KOPT-K1 (cell line): Measurements from ENCODE around the gene ODC1.

Experiments
- H3K27ac ChIP-seq: fragments of 200-600 bp; sonication (generic); 2 replicates; pipeline ENCODE4 v1.5.1; 2016; ENCODE audit warnings: antibody characterized with exemption, mild to moderate bottlenecking, low read depth, low read length; ENCODE audit not compliant: poor library complexity, severe bottlenecking
- H3K36me3 ChIP-seq: fragments of 200-600 bp; sonication (generic); 2 replicates; pipeline ENCODE4 v1.5.1; 2017; ENCODE audit warnings: antibody characterized with exemption, mild to moderate bottlenecking, low read length, moderate library complexity; ENCODE audit not compliant: insufficient read depth
- H3K9me3 ChIP-seq: fragments of 200-600 bp; sonication (generic); 2 replicates; pipeline ENCODE4 v1.5.1; 2017; ENCODE audit warnings: antibody characterized with exemption, low read length, mild to moderate bottlenecking; ENCODE audit not compliant: insufficient read depth, poor library complexity, severe bottlenecking

ODC1 gene

DNA sequence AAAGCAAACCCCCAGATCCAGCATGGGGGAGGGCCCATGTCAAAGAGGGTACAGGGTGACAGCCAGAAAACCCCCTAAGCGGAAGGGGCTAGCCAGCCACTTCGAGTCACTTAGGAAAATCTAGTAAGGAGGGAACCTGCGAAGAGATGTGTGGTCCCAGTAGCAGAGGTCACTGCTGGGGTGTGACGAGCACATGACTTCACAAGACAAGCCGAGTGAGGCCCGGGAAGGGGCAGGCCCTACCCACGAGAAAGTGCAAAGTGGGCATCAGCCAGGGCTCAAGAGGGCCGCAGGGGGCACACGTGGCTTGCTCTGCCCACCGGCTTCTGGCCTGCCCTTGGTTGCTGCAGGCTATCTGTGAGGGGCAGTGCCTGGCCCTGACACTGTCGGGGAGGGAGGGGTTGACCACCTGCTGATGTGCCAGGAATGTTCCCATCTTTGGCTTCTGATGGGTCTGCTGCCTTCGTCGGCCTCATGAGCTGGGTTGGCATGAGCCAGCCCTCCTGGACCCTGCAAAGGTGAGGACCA lies 11.5 kb downstream of the ODC1 start:
- H3K9me3 ChIP-seq: no peaks in the 10 kb centered on the region
- H3K27ac ChIP-seq: no peak overlapping the region

DNA sequence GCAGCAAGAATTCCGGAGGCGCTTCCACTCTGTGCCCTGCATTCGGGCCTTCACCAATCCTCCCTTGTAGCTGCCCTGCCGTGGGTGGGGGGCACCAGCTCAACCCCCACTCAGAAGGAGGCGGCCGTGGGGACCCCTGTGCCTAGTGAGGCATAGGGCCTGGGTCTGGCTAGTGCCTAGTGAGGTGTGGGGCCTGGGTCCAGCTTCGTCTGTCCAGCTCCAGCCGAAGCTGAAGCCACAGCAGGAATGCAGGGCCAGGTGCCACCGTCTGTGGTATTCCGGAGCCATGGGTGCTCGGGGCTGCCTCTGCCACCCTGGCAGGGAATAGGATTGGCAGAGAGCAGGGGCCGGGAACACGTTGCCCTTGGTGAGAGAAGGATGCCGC lies 12.3 kb downstream of the ODC1 start:
- Histone ChIP-seq H3K36me3 (peaks cover 27% of the 10 kb centered on the region), H3K27ac (no peak overlapping the region), H3K9me3 (no peaks in the 10 kb centered on the region)

More for the DNA sequence above, 11.5 kb downstream of the ODC1 start:
- peaks cover 36% of the 10 kb centered on the region for H3K36me3 ChIP-seq

DNA sequence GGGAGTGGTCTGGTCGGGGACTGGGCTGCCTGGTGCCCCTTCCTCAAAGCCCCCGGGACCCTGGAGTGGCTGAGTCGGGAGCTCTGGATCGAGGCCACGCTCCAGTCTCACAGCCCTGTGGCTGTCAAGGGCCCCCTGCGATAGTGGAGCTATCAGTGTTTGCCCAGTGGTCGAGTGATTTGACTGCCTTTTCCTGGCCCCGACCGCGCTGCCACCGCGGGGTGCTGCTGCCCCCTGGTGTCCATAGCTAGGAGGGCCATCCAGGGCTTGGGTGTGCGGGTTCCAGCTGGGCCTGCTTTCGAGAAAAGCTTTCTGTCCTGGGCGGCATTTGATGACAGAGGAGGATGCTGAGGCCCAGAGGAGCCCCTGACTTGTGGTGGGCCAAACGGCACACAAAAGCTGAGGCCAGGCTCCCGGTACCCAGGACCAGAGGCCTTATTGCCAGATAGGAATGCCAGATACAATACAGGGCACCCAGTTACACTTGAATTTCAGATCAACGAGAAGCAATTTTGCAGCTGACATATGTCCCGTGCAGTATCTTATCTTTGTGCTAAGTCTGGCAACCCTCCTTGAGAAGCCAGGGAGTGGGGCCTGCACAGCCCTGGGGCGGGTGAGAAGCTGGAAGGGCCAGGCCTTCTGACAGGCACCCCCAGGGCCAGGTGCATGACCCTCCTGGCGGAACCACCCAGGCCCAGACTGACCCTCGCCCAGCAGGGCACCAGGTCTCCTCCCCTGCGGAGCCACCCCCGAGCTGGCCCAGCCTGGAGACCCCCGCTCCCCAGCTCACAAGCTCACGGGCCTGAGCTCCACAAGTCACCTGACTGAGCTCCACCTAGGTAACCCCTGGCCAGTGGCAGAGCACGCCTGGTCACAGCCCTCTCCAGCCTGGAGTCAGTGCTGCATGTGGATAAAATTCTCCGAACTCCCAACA lies 13.0 kb downstream of the ODC1 start:
- no peaks in the 10 kb centered on the region for H3K9me3 ChIP-seq
- no peak overlapping the region for H3K27ac ChIP-seq
- H3K36me3 ChIP-seq: peaks cover 21% of the 10 kb centered on the region

GRCh38 chr2:10433947-10434885 lies 13.9 kb downstream of the ODC1 start:
- no peaks in the 10 kb centered on the region for H3K9me3 ChIP-seq
- H3K36me3 ChIP-seq: peaks cover 11% of the 10 kb centered on the region
- no peak overlapping the region for H3K27ac ChIP-seq

- Histone ChIP-seq H3K36me3 (peaks cover 3% of the 10 kb centered on the region; the same call in 1 of the 2 replicates), H3K27ac (no peak overlapping the region), H3K9me3 (no peaks in the 10 kb centered on the region)
Measured at GRCh38 chr2:10433264-10433946, 14.7 kb downstream of the ODC1 start.

DNA sequence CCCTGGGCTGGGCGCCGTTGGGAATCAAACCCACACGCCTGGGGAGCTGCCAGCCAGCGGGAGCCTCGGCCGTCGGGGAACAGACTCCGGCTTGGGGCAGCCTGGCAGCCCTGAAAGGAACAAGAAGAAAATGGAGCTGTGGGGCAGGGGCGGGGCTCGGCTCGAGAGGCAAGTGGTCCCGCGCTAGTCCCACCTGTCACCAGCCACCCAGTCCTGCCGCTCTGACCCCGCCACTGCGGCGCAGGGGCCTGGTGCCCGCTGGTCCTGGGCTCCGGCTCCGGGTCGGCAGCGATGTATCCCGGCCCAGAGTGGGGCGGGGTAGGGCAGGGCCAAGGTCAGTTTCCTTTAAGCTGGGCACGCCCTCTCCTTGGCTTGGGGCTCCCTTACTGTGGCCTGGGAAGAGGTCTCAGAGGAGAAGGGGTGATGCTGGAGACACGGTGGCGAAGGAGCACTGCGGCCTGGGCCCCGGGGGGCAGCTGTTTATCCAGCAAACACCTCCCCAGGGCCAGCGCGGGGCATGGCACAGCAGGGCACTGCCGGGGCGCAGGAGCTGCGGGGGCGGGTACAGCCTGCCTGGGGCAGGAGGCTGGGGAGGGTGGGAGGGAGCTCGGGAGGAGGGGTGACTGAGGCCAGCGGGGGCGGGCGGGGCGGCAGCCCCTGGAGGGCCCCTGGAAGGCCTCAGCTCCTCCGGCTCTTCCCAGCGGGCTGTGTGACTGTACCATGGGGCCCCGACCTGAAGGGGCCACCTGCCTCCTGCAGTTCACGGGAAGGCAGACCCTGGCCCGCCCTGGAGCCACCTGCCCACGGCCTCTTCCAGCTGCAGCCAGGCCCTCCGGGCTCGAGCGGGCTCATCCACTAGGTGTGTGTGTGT lies 15.6 kb downstream of the ODC1 start:
- Histone ChIP-seq H3K36me3 (no peaks in the 10 kb centered on the region), H3K9me3 (no peaks in the 10 kb centered on the region), H3K27ac (no peak overlapping the region)

DNA sequence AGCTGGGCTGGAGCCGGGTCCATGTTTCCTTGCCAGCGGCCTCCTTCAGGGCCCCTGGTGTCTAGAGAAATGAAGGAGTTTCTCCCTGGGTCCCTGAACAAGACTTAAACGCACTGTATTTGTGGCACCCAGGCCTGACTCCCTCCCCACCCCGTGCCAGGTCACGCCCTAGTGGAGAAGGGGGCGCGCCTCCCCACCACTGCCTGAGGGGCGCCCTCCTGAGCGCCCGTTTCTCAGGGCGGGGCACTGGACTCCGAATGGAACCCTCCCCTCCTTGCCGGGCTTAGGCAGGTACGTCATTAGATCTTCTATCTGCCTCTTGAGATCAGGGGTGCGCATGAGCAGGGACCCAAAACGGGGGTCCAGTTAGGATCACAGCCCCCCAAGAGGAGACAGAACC lies 16.3 kb downstream of the ODC1 start:
- Histone ChIP-seq H3K27ac (no peak overlapping the region), H3K9me3 (no peaks in the 10 kb centered on the region), H3K36me3 (no peaks in the 10 kb centered on the region)

DNA sequence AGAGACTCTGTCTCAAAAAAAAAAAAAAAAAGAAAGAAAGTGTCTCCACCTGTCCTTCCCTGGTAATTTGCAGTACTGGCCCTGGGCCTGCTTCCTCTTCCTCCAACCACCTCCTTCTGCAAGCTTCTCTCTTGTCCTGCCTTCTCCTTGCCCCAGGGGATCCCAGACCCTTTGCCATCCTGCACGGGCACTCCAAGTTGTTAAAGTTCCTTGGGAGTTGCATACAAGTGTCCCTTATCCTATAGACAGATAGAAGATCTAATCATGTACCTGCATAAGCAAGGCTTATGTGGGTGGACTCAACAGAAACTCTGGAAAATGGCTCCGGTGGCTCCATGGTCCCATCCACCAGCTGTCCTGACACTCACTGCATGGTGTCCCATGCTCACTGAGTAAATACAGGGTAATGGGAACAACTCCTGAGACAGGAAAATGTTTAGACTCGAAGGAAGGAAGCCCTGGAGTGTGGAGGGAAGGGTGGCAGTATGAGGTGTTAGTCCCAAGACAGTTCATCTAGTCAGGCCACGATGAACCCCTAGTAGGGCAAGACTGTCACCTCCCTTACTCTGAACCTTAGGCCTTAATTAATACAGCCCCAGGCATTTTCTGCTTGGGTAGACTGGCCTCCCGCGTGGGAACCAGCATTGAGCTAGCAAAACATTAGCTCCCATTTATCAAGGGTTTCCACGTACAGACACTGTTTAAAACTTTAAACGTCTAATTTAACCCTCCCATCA lies 17.1 kb downstream of the ODC1 start:
- no peaks in the 10 kb centered on the region for H3K9me3 ChIP-seq
- H3K36me3 ChIP-seq: no peaks in the 10 kb centered on the region

DNA sequence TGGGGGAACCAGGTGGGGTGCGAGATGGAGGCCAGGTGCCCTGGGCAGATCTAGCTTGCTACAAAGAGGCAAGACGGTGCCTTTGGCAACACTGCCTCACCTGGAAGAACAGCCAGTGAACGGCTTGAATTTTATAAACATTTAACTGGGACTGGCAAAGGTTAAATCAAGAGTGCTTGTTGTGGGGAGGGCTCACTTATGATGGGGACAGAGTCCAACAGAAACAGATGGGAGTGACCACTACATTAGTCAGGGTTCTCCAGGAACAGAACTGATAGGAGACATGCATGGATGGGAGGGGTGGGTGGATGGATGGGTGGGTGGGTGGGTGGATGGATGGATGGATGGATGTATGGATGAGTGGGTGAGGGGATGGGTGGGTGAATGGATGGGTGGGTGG lies 19.2 kb downstream of the ODC1 start:
- H3K27ac ChIP-seq: no peak overlapping the region
- no peaks in the 10 kb centered on the region for H3K36me3 ChIP-seq
- no peaks in the 10 kb centered on the region for H3K9me3 ChIP-seq

More for the DNA sequence above, 17.1 kb downstream of the ODC1 start:
- H3K27ac ChIP-seq: no peak overlapping the region

- Histone ChIP-seq H3K27ac (no peak overlapping the region), H3K36me3 (no peaks in the 10 kb centered on the region), H3K9me3 (no peaks in the 10 kb centered on the region)
Measured at GRCh38 chr2:10428355-10428754, 19.8 kb downstream of the ODC1 start.

DNA sequence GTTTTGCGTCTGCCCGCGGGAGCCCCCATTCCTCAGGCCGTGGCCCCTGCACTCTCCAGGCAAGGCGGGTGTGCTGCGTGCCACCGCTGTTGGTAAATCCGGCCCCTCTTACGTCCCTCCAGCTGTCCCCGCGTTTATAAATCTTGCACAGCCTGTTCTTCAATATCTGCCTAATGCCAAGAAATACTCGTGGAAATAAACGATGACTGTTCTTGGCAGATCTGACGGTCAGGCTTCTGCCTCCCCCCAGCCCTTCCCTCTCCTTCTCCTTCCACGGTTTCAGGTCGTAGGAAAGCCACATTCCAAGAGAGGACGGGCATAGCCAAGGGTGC lies 20.5 kb downstream of the ODC1 start:
- Histone ChIP-seq H3K36me3 (no peaks in the 10 kb centered on the region; the same call in 1 of the 2 replicates), H3K9me3 (no peaks in the 10 kb centered on the region), H3K27ac (no peak overlapping the region)

GRCh38 chr2:10426726-10427617 lies 21.2 kb downstream of the ODC1 start:
- Histone ChIP-seq H3K9me3 (no peaks in the 10 kb centered on the region), H3K27ac (no peak overlapping the region), H3K36me3 (no peaks in the 10 kb centered on the region; the same call in 1 of the 2 replicates)

- no peaks in the 10 kb centered on the region for H3K9me3 ChIP-seq
- no peaks in the 10 kb centered on the region; the same call in 1 of the 2 replicates for H3K36me3 ChIP-seq
- no peak overlapping the region for H3K27ac ChIP-seq
Measured at GRCh38 chr2:10425699-10426098, 22.4 kb downstream of the ODC1 start.
